Epithelial cell of esophagus (primary cell): ENCODE results near the gene PSD2.

Source experiments
- DNase-seq: peaks from one replicate; pipeline ENCODE4 v3.0.0; 2010; ENCODE audit warnings: low read depth
- H3K4me3 ChIP-seq: 2 replicates; pipeline ENCODE4 v1.5.1; 2011; ENCODE audit warnings: mild to moderate bottlenecking, low read length, control low read depth
- TF ChIP-seq, protein P1 (sequence below): IDR thresholded peaks from 2 replicates; pipeline ENCODE4 v1.5.1; 2011; ENCODE audit warnings: low read depth, mild to moderate bottlenecking, low read length, control low read depth, inconsistent platforms; ENCODE audit not compliant: insufficient read depth; ENCODE audit errors: missing control alignments

PSD2 gene

DNA sequence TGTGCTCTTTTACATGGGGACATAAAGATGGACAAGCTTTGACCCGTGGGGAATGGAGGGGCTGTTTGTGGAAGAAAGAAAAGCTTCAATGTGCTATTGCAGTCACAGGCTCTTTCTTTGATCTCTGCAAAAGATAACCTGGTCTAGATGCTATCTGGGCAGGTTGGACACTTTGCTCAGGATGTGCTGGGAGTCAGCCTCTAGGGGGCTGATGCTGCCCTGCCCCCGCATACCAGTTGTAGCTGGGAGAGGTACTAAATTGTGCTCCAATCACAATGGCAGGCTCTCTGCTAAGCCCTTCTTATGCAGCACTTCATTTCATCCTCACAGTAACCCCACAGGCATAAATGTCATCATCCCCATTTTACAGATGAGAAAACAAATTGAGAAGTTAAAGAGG, 67.2 kb downstream of the PSD2 start:
- DNase-seq, result no peak
- TF ChIP-seq, protein P1, sequence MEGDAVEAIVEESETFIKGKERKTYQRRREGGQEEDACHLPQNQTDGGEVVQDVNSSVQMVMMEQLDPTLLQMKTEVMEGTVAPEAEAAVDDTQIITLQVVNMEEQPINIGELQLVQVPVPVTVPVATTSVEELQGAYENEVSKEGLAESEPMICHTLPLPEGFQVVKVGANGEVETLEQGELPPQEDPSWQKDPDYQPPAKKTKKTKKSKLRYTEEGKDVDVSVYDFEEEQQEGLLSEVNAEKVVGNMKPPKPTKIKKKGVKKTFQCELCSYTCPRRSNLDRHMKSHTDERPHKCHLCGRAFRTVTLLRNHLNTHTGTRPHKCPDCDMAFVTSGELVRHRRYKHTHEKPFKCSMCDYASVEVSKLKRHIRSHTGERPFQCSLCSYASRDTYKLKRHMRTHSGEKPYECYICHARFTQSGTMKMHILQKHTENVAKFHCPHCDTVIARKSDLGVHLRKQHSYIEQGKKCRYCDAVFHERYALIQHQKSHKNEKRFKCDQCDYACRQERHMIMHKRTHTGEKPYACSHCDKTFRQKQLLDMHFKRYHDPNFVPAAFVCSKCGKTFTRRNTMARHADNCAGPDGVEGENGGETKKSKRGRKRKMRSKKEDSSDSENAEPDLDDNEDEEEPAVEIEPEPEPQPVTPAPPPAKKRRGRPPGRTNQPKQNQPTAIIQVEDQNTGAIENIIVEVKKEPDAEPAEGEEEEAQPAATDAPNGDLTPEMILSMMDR, result no peak
- no peak overlapping the region for H3K4me3 ChIP-seq

DNA sequence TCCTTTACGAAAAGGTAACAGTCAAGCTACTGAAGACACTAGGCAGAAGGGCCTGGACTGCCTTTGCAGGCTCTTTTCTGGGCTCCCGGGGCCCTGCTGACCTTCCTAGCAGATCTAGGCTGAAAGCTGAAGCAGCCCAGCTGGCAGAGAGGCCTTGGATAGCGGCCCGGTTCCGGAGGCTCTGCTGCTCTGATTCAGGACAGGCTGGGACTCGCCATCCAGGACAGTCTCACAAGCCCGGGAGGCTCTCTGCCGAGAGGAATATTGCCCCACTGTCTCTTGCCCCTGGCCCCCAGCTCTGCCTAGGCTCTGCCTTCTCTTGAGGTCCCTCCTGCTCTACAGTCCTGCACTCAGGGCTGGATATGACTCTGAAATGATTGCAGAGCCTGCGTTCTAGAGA, 67.8 kb downstream of the PSD2 start:
- peak; percentile 57 for DNase-seq
- TF ChIP-seq, protein P1, result no peak
- H3K4me3 ChIP-seq, result no peak overlapping the region

DNA sequence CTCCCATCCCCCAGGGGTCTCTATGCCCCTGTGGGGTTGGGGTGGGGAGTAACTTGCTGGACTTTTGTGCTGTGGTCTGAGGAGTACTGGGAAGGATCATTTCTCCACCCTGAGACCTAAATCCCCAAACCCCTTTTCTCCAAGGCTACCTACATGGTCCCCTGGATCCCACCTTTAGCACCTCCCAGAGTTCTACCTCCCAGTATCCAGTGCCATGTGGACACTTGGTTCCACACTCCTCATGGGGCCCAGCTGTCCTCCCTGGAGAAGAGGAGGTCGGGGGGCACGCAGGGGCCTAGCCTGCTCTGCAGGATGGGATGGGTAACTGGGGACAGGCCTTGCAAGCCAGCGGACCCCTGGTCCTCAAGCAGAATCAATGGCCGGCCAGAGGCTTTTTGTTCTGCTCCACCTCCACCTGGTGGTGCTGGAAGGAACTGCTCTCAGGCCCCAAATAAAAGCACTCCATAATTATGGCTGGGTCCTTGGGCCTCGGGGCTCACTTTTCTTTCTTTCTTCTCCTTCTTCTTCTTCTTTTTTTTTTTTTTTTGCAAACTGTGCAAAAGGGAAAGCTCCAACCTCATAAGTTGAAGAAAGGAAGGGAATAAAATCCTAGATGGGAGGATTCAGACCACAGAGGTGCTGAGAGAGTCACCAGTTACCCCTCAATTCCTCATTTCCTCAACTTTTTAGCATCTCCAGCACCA, 68.4 kb downstream of the PSD2 start:
- DNase-seq, result peak; percentile 61
- TF ChIP-seq, protein P1, result peak; percentile 88
- H3K4me3 ChIP-seq, result no peak overlapping the region

GRCh38 chr5:139864716-139865483, 69.3 kb downstream of the PSD2 start:
- no peak overlapping the region for H3K4me3 ChIP-seq
- TF ChIP-seq, protein P1, result no peak
- no peak for DNase-seq

DNA sequence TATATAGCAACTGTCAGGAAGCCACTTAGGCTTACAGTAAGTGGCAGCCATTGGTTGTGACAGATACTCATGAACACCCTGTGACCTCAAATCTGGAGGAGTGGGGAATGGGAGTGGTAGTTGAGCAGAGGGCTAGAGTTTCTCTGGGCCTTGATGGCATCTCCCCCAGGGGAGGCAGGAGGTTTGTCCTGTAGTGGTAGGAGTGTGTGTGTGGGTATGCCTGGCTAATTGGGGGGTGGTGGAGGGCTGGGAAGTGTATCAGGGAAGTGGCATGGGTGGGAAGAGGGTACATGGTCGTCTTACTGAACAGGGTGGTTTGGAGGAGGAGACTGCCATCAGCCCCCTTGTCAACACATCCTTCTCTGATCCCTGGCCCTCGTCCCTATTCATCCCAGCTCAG, 71.5 kb downstream of the PSD2 start:
- TF ChIP-seq, protein P1, result no peak
- H3K4me3 ChIP-seq, result no peak overlapping the region
- DNase-seq, result no peak

DNA sequence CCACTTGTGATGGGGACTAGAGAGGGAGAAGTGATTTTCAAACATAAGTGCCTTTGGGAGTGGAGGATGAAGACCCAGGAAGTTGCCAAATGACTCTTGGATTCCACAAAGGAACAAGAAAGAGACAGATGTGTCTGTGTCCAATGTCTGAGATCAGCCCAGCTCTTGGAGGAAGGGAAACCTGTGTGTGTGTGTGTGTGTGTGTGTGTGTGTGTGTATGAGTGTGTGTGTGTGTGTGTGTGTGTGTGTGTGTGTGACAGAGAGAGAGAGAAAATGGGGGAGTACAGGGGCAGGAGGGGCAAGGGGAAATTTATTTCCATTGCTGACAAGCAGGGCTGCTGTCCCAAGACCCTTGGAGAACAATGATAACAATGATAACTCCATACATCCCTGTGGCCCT, 72.0 kb downstream of the PSD2 start:
- no peak for DNase-seq
- TF ChIP-seq, protein P1, result no peak
- H3K4me3 ChIP-seq, result no peak overlapping the region
